A673 (cell line): ENCODE data around the gene PEX3. TPM values are rescaled to one million over a fixed set of nuclear protein-coding genes. Genes with fewer than 3 reads are reported as not detected.

Experiments
- BruUV-seq: library from RNA; stranded (reverse); fragments of 400-500 nt; replicated peaks from 2 replicates; lab custom pipeline; 2021; lab: Mats Ljungman, UMichigan
- CTCF ChIA-PET: fragments of 300-600 bp; sonication (Branson Sonifier 250); formaldehyde crosslinking; loops from one replicate; lab custom pipeline; 2022; ENCODE audit warnings: antibody characterized with exemption; lab: Charles Lee
- POLR2A ChIA-PET: fragments of 300-600 bp; sonication (Branson Sonifier 250); formaldehyde crosslinking; loops from one replicate; lab custom pipeline; 2022; ENCODE audit warnings: antibody characterized with exemption; ENCODE audit not compliant: low non-redundant PET; lab: Charles Lee
- DNase-seq: peaks from one replicate; pipeline ENCODE4 v3.0.0-alpha.2; 2015; ENCODE audit warnings: low spot score
- H3K27ac ChIP-seq: fragments of 200-600 bp; sonication (generic); 2 replicates; pipeline ENCODE4 v1.5.1; 2016; ENCODE audit warnings: mixed run types, low read depth, mild to moderate bottlenecking, mixed read lengths, antibody characterized with exemption, low read length; ENCODE audit not compliant: poor library complexity, severe bottlenecking
- H3K27me3 ChIP-seq: fragments of 200-600 bp; sonication (generic); replicated peaks from 2 replicates; pipeline ENCODE4 v1.6.1; 2017; ENCODE audit warnings: mixed run types, low read depth, mild to moderate bottlenecking, mixed read lengths, antibody characterized with exemption, low read length; ENCODE audit not compliant: insufficient read depth, poor library complexity
- H3K36me3 ChIP-seq: fragments of 200-600 bp; sonication (generic); 2 replicates; pipeline ENCODE4 v1.6.1; 2016; ENCODE audit warnings: mixed run types, mild to moderate bottlenecking, mixed read lengths, antibody characterized with exemption, low read length; ENCODE audit not compliant: insufficient read depth, poor library complexity, severe bottlenecking
- H3K4me1 ChIP-seq: fragments of 200-600 bp; sonication (generic); 2 replicates; pipeline ENCODE4 v1.6.1; 2017; ENCODE audit warnings: mixed run types, mild to moderate bottlenecking, mixed read lengths, antibody characterized with exemption, low read length; ENCODE audit not compliant: insufficient read depth, poor library complexity, severe bottlenecking
- H3K4me3 ChIP-seq: fragments of 200-600 bp; sonication (generic); 2 replicates; pipeline ENCODE4 v1.5.1; 2016; ENCODE audit warnings: low read depth, mixed run types, mild to moderate bottlenecking, mixed read lengths, low read length; ENCODE audit not compliant: poor library complexity, severe bottlenecking
- H3K9me3 ChIP-seq: fragments of 200-600 bp; sonication (generic); 2 replicates; pipeline ENCODE4 v1.6.1; 2016; ENCODE audit warnings: mixed run types, low read depth, mild to moderate bottlenecking, mixed read lengths, antibody characterized with exemption, low read length; ENCODE audit not compliant: poor library complexity, severe bottlenecking
- EZH2 ChIP-seq: fragments of 200-600 bp; sonication (generic); IDR thresholded peaks from 2 replicates; pipeline ENCODE4 v1.6.1; 2017; ENCODE audit warnings: borderline replicate concordance, low read depth, mild to moderate bottlenecking, mixed read lengths, antibody characterized with exemption, low read length; ENCODE audit not compliant: poor library complexity, severe bottlenecking
- intact Hi-C: fragments of 100-400 bp; cut with micrococcal nuclease; formaldehyde crosslinking; loops from one replicate; pipeline ENCODE4 v1.10.0; 2022; ENCODE audit not compliant: unreplicated experiment
- total RNA-seq: library from RNA; stranded (reverse); gene quantifications from 2 replicates; pipeline ENCODE4 v1.2.3, GENCODE V29; 2021
- TF ChIP-seq, protein P1 (sequence below): fragments of 300-800, 200-600 bp; sonication (generic); conservative IDR thresholded peaks from 2 replicates; pipeline ENCODE4 v1.5.1; 2017; ENCODE audit warnings: low read depth, mild to moderate bottlenecking, antibody characterized with exemption, low read length, moderate library complexity, mixed read lengths

Gene PEX3
- total RNA-seq, 1 experiment from 2014 or later: 19.0 TPM

DNA sequence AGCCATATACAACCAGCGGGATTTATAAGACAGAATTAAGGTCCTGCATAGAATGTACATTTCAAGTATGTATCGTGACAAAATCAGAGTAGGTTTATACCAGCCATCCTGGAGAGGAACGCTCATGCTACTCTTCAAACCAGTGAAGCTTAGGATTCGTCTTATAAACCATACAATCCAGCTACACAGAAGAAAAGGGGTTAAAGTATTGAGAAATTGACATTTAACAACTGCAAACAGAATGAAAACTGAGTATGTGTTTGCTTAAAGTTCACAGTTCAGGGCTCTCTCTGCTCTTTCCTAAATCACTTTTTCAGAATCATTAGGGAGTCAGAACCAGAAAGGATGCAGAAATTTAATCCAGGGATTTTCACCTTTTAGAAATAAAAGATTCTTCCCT lies 18.0 kb upstream of the PEX3 start:
- Histone ChIP-seq H3K27me3 (no peaks in the 10 kb centered on the region), H3K4me1 (no peaks in the 10 kb centered on the region), H3K4me3 (no peak overlapping the region), H3K27ac (no peak overlapping the region), H3K9me3 (no peaks in the 10 kb centered on the region), H3K36me3 (peaks cover 8% of the 10 kb centered on the region)
- no peak for DNase-seq
- TF ChIP-seq, protein P1, sequence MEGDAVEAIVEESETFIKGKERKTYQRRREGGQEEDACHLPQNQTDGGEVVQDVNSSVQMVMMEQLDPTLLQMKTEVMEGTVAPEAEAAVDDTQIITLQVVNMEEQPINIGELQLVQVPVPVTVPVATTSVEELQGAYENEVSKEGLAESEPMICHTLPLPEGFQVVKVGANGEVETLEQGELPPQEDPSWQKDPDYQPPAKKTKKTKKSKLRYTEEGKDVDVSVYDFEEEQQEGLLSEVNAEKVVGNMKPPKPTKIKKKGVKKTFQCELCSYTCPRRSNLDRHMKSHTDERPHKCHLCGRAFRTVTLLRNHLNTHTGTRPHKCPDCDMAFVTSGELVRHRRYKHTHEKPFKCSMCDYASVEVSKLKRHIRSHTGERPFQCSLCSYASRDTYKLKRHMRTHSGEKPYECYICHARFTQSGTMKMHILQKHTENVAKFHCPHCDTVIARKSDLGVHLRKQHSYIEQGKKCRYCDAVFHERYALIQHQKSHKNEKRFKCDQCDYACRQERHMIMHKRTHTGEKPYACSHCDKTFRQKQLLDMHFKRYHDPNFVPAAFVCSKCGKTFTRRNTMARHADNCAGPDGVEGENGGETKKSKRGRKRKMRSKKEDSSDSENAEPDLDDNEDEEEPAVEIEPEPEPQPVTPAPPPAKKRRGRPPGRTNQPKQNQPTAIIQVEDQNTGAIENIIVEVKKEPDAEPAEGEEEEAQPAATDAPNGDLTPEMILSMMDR: no peak
- BruUV-seq: no TSS peak
- ChIA-PET CTCF (no interaction called here), POLR2A (no interaction called here)
- intact Hi-C loops: no loop called here

DNA sequence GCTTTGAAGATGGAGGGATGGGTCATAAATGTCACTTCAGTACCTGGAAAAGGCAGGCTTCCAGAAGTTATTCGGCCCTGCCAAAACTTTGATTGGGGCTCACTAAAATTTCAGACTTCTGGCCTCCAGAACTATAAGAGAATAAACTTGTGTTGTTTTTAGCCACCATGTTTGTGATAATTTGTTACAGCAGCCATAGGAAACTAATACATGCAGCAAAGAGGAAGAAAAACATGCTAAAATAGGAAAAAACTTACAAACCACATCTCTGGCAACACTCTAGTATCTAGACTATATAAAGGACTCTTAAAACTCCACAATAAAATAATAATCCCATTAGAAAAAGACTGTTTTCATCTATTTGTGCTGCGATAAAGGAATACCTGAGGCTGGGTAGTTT lies 9.6 kb upstream of the PEX3 start:
- CTCF ChIA-PET: no interaction called here
- Histone ChIP-seq H3K9me3 (no peaks in the 10 kb centered on the region), H3K27me3 (no peaks in the 10 kb centered on the region), H3K27ac (no peak overlapping the region), H3K4me1 (no peaks in the 10 kb centered on the region), H3K4me3 (no peak overlapping the region), H3K36me3 (peaks cover 12% of the 10 kb centered on the region)
- no TSS peak for BruUV-seq
- intact Hi-C loops: no loop called here
- POLR2A ChIA-PET: no interaction called here
- no peak for DNase-seq
- no peak for TF ChIP-seq EZH2
- TF ChIP-seq, protein P1: no peak

DNA sequence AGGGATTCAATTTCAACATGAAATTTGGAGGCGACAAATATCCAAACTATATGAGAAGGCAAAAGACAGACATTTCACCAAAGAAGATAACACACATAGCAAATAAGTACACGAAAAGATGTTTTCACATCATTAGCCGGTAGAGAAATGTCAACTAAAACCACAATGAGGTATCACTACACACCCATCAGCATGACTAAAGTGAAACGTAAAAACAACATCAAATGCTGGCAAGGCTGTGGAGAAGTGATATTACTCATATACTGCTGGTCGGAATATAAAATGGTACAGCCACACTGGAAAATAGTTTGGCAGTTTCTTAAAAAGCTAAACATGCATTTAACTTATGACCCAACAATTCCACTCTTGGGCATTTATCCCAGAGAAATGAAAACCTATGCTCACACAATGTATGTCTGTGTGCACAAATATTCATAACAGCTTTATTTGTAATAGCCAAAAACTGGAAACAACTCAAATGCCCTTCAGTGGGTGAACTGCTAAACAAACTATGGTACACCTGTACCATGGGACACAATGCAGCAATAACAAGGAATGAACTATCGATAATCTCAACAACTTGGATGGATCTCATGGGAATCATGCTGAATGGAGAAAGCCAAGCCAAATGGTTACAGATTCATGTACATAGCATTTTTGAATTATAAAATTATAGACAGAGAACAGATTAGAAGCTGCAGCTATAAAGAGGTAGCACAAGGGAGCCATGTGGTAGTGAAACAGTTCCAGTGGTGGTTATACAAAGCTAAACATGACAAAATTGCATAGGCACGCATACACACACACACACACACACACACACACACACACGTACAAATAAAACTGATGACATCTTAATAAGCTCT lies 8.7 kb upstream of the PEX3 start:
- no peak overlapping the region for H3K4me3 ChIP-seq
- H3K36me3 ChIP-seq: peaks cover 9% of the 10 kb centered on the region
- H3K9me3 ChIP-seq: no peaks in the 10 kb centered on the region
- CTCF ChIA-PET: no interaction called here
- POLR2A ChIA-PET: no interaction called here
- no peaks in the 10 kb centered on the region for H3K4me1 ChIP-seq
- no peak for TF ChIP-seq EZH2
- TF ChIP-seq, protein P1: no peak
- no peak for DNase-seq
- BruUV-seq: no TSS peak
- intact Hi-C loops: no loop called here
- no peaks in the 10 kb centered on the region for H3K27me3 ChIP-seq
- H3K27ac ChIP-seq: no peak overlapping the region
